Parathyroid adenoma (tissue), 2 donors: Measurements from ENCODE around the gene ATP5PF.

Source experiments
- H2AFZ ChIP-seq: fragments of 300-600 bp; sonication (generic); one replicate; pipeline ENCODE4 v1.7.0; 2017; ENCODE audit warnings: antibody characterized with exemption, mild to moderate bottlenecking
- H3K27ac ChIP-seq: fragments of 300-600 bp; sonication (generic); one replicate; pipeline ENCODE4 v1.7.0; 2017
- H3K27me3 ChIP-seq: fragments of 300-600 bp; sonication (generic); one replicate; pipeline ENCODE4 v1.7.0; 2017; ENCODE audit warnings: low read length; ENCODE audit not compliant: control insufficient read depth, insufficient read depth
- H3K36me3 ChIP-seq: fragments of 300-600 bp; sonication (generic); one replicate; pipeline ENCODE4 v1.7.0; 2017; ENCODE audit warnings: low read length; ENCODE audit not compliant: control insufficient read depth, insufficient read depth
- H3K4me1 ChIP-seq: fragments of 300-600 bp; sonication (generic); one replicate; pipeline ENCODE4 v1.7.0; 2017; ENCODE audit warnings: control low read depth
- H3K4me2 ChIP-seq: fragments of 300-600 bp; sonication (generic); one replicate; pipeline ENCODE4 v1.7.0; 2017; ENCODE audit warnings: low read length
- H3K4me3 ChIP-seq: fragments of 300-600 bp; sonication (generic); one replicate; pipeline ENCODE4 v1.7.0; 2017; ENCODE audit warnings: low read depth, low read length
- H3K79me2 ChIP-seq: fragments of 300-600 bp; sonication (generic); one replicate; pipeline ENCODE4 v1.7.0; 2017; ENCODE audit warnings: control low read depth
- H3K9ac ChIP-seq: fragments of 300-600 bp; sonication (generic); one replicate; pipeline ENCODE4 v1.7.0; 2017; ENCODE audit warnings: mild to moderate bottlenecking
- H3K9me3 ChIP-seq: fragments of 300-600 bp; sonication (generic); one replicate; pipeline ENCODE4 v1.7.0; 2017; ENCODE audit warnings: low read length; ENCODE audit not compliant: control insufficient read depth
- CTCF ChIP-seq: fragments of 300-600 bp; sonication (generic); IDR thresholded peaks from one replicate; pipeline ENCODE4 v1.7.0; 2017; ENCODE audit warnings: antibody characterized with exemption, mild to moderate bottlenecking
- donor health status: primary hyperparathyroidism.

ATP5PF gene

DNA sequence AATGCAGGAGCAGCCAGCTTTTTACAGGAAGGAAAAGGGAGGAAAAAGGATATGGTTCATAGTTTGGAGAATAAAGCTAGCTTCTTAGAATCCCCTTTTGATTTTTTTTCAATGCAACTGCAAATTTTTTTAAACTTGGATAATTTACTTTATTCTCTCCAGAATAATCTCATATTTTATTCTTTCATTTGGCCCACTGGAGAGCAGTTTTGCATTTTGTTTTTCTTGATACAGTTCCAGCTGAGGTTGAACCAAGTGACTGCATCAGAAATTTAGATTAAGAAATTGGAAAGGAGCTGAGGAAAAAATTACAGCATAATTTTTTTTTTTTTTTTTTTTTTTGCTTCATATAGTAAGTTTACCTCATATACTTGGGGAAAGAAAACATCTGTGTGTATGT is 22.8 kb upstream of the ATP5PF start:
- Histone ChIP-seq H3K36me3 (no peaks in the 10 kb centered on the region), H3K27ac (no peak overlapping the region), H3K9ac (no peak overlapping the region), H3K9me3 (no peaks in the 10 kb centered on the region), H3K27me3 (no peaks in the 10 kb centered on the region), H3K4me1 (no peaks in the 10 kb centered on the region), H3K4me2 (no peak overlapping the region), H3K4me3 (no peak overlapping the region), H2AFZ (no peak overlapping the region), H3K79me2 (no peaks in the 10 kb centered on the region)
- TF ChIP-seq CTCF, result no peak

- TF ChIP-seq CTCF, result no peak
- no peaks in the 10 kb centered on the region for H3K9me3 ChIP-seq
- H3K79me2 ChIP-seq, result no peaks in the 10 kb centered on the region
- no peak overlapping the region for H2AFZ ChIP-seq
- H3K27ac ChIP-seq, result no peak overlapping the region
- no peaks in the 10 kb centered on the region for H3K36me3 ChIP-seq
- no peaks in the 10 kb centered on the region for H3K4me1 ChIP-seq
- H3K4me3 ChIP-seq, result no peak overlapping the region
- H3K9ac ChIP-seq, result no peak overlapping the region
- H3K27me3 ChIP-seq, result no peaks in the 10 kb centered on the region
- no peak overlapping the region for H3K4me2 ChIP-seq
Measured at GRCh38 chr21:25756190-25756932, 21.7 kb upstream of the ATP5PF start.

DNA sequence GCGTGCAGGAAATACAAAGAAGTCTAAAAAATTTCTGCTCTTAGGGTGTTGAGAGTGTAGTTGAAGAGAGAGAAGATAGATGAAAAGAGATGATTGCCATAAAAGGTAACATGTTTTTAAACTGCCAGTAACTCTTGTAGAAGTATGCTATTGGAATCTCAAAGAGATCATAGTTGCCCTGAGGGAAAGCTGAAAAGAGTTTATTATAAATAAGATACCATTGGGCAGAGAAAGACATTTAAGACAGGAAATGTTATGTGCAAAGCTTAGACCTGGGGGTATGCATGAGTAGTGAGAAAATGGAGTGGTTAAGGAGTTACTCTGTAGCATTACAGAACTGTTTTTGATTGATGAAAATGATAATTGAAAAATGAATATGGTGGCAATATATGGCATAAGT is 17.7 kb upstream of the ATP5PF start:
- Histone ChIP-seq H3K79me2 (no peaks in the 10 kb centered on the region), H3K27ac (no peak overlapping the region), H3K36me3 (no peaks in the 10 kb centered on the region), H3K4me2 (no peak overlapping the region), H3K27me3 (no peaks in the 10 kb centered on the region), H3K4me1 (no peaks in the 10 kb centered on the region), H3K9ac (no peak overlapping the region), H3K9me3 (no peaks in the 10 kb centered on the region), H2AFZ (no peak overlapping the region), H3K4me3 (no peak overlapping the region)
- TF ChIP-seq CTCF, result no peak

GRCh38 chr21:25750085-25750484 is 15.4 kb upstream of the ATP5PF start:
- H3K4me3 ChIP-seq, result no peak overlapping the region
- no peaks in the 10 kb centered on the region for H3K36me3 ChIP-seq
- H3K4me2 ChIP-seq, result no peak overlapping the region
- H3K9me3 ChIP-seq, result no peaks in the 10 kb centered on the region
- no peak overlapping the region for H2AFZ ChIP-seq
- H3K4me1 ChIP-seq, result no peaks in the 10 kb centered on the region
- no peaks in the 10 kb centered on the region for H3K27me3 ChIP-seq
- no peak overlapping the region for H3K9ac ChIP-seq
- H3K79me2 ChIP-seq, result no peaks in the 10 kb centered on the region
- H3K27ac ChIP-seq, result no peak overlapping the region
- TF ChIP-seq CTCF, result no peak

DNA sequence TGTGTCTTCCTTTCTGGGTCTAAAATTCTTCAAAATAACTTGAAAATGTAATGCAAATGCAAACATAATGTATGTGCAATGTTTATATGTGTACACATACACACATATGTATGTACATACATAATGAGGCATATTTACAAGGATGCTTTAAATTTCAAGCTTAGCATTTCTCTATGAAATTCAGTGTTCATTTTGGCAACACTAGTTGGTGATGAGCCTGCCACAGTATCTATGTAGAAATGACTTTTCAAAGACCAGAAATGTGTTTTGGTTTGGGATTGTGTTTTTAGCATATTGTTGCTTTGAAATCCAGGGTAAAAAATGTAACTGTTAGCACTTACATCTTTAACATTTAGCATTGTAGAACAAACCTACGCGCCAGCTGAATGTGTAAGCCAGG is 10.2 kb upstream of the ATP5PF start:
- H3K79me2 ChIP-seq, result peaks cover 3% of the 10 kb centered on the region
- no peak for TF ChIP-seq CTCF
- no peak overlapping the region for H3K4me2 ChIP-seq
- H3K4me1 ChIP-seq, result no peaks in the 10 kb centered on the region
- H3K4me3 ChIP-seq, result no peak overlapping the region
- no peaks in the 10 kb centered on the region for H3K27me3 ChIP-seq
- no peak overlapping the region for H3K27ac ChIP-seq
- H3K36me3 ChIP-seq, result no peaks in the 10 kb centered on the region
- H3K9ac ChIP-seq, result no peak overlapping the region
- no peaks in the 10 kb centered on the region for H3K9me3 ChIP-seq
- no peak overlapping the region for H2AFZ ChIP-seq
